Upper lobe of left lung (tissue), 4 donors: Measurements from ENCODE around the gene FHIT.

Source experiments
- POLR2AphosphoS5 ChIP-seq, 2 donors: sonication (generic); formaldehyde crosslinking; IDR thresholded peaks; one replicate each; pipeline ENCODE4 v1.5.1; 2017; ENCODE audit warnings: antibody characterized with exemption in 2 of 2
- TF ChIP-seq, protein P1 (sequence below), 6 experiments: fragments of 450-650 bp in 4 of 6; fragments of 200-600 bp in 2 of 6; sonication (generic) in 2 of 6; IDR thresholded peaks; one replicate each; pipeline ENCODE4 v1.5.1; 2016 to 2019; ENCODE audit warnings: antibody characterized with exemption in 6 of 6

DNA sequence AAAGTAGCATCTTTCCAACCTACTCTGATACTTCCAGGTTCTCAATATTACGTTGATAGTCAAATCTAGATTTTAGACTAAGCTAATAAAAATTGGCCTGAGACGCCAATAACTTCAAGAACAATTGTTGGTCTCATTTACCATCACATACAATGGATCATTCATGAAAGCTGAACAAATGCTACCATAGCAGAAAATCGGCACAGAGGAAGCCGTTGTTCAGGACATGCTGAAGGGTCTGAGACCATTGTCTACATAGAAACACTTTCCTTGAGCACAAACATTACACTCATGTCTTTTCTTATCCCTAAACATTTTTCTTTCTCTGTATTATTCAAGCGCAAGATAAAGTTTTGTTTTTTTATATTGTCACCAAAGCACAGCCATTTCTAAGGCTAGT is 37.2 kb upstream of the FHIT start:
- TF ChIP-seq, protein P1, sequence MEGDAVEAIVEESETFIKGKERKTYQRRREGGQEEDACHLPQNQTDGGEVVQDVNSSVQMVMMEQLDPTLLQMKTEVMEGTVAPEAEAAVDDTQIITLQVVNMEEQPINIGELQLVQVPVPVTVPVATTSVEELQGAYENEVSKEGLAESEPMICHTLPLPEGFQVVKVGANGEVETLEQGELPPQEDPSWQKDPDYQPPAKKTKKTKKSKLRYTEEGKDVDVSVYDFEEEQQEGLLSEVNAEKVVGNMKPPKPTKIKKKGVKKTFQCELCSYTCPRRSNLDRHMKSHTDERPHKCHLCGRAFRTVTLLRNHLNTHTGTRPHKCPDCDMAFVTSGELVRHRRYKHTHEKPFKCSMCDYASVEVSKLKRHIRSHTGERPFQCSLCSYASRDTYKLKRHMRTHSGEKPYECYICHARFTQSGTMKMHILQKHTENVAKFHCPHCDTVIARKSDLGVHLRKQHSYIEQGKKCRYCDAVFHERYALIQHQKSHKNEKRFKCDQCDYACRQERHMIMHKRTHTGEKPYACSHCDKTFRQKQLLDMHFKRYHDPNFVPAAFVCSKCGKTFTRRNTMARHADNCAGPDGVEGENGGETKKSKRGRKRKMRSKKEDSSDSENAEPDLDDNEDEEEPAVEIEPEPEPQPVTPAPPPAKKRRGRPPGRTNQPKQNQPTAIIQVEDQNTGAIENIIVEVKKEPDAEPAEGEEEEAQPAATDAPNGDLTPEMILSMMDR (IDR thresholded peaks at IDR 0.05): no peak
- no peak for TF ChIP-seq POLR2AphosphoS5 (IDR thresholded peaks at IDR 0.05)
